22Rv1 (cell line): ENCODE measurements around the gene SETD6.

Experiments used
- CTCF ChIP-seq: fragments of 450-650 bp; IDR thresholded peaks from 2 replicates; pipeline ENCODE4 v1.5.1; 2017; ENCODE audit warnings: mild to moderate bottlenecking
- ZFX ChIP-seq: fragments of 450-650 bp; IDR thresholded peaks from 2 replicates; pipeline ENCODE4 v1.6.1; 2017; ENCODE audit warnings: antibody characterized with exemption, borderline replicate concordance

DNA sequence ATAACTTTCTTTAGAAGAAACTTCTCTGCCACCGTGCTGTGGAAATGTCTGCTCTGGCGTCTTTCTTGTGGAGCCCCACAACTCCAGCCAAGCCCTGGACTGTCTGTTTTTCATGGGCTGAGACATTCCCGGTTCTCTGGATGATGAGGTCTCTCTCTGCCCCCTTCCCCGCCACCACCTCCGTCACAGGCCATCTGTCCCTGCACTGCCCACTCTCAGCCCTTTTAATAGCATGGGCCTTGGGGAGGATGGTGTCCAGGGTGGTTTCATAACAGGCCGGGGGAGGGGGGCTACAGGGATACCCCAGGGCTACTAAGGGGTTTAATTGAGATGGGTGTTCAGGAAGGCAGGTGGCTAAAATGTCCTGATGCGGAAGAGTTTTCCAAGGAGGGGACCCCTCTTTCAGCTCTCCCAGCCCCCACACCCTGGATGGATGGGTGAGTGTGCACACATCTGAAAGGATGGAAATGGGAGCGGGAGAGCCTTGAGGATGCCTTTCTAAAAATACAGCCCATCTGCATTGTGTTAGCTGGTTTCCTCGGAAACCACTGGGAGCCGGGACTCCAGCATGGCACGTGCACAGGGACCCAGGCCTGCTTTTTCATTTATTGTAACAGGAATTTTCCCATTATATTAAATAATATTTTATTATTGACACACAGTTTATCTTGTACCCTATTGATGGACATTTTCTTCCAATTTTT, 30.0 kb upstream of the SETD6 start:
- TF ChIP-seq CTCF (no peak), ZFX (no peak)
